HEK293 (cell line): ENCODE measurements around the gene DDX47.

Experiments used
- CTCF ChIA-PET: fragments of 350-600 bp; formaldehyde crosslinking; extraction: SDS; loops from one replicate; lab custom pipeline; 2021; ENCODE audit warnings: antibody characterized with exemption; lab: Yijun Ruan, JAX
- POLR2A ChIA-PET: fragments of 300-600 bp; formaldehyde crosslinking; extraction: SDS; loops from one replicate; lab custom pipeline; 2020; ENCODE audit warnings: antibody characterized with exemption, inconsistent platforms; lab: Yijun Ruan, JAX
- H3K27ac ChIP-seq: fragments of 200-500 bp; sonication (Bioruptor generic); 2 replicates; pipeline ENCODE4 v1.5.1; 2014; ENCODE audit warnings: low read depth, low read length, control low read depth, inconsistent platforms; ENCODE audit errors: extremely low read depth
- H3K36me3 ChIP-seq, 2 experiments: fragments of 200-500 bp in 1 of 2; sonication (Bioruptor generic) in 1 of 2; 1 replicate in 1 of 2; 2 replicates in 1 of 2; pipeline ENCODE4 v1.5.1; 2014 to 2017; ENCODE audit warnings: inconsistent platforms in 2 of 2, low read length in 2 of 2; ENCODE audit not compliant: control insufficient read depth in 2 of 2, insufficient read depth in 1 of 2
- H3K4me1 ChIP-seq: fragments of 200-500 bp; sonication (Bioruptor generic); 2 replicates; pipeline ENCODE4 v1.5.1; 2014; ENCODE audit warnings: mild to moderate bottlenecking, low read length, inconsistent platforms; ENCODE audit not compliant: control insufficient read depth, insufficient read depth
- H3K4me3 ChIP-seq: 2 replicates; pipeline ENCODE4 v1.5.1; 2011; ENCODE audit warnings: low read depth, mild to moderate bottlenecking, control low read depth, low read length, moderate library complexity
- H3K9me3 ChIP-seq: fragments of 200-500 bp; sonication (Bioruptor generic); 2 replicates; pipeline ENCODE4 v1.5.1; 2014; ENCODE audit warnings: low read depth, low read length, inconsistent platforms; ENCODE audit not compliant: control insufficient read depth, insufficient read depth
- AEBP2 ChIP-seq: fragments of 450-650 bp; formaldehyde crosslinking; IDR thresholded peaks from 2 replicates; pipeline ENCODE4 v1.5.1; 2016; ENCODE audit warnings: missing biosample characterization, missing genetic modification characterization, borderline replicate concordance
- BCL11A ChIP-seq: fragments of 450-650 bp; formaldehyde crosslinking; IDR thresholded peaks from 2 replicates; pipeline ENCODE4 v1.5.1; 2016; ENCODE audit warnings: low read depth, missing biosample characterization, missing genetic modification characterization
- EGR2 ChIP-seq: fragments of 450-650 bp; formaldehyde crosslinking; IDR thresholded peaks from 2 replicates; pipeline ENCODE4 v1.5.1; 2016; ENCODE audit warnings: low read depth, missing biosample characterization, missing genetic modification characterization
- GLIS1 ChIP-seq: fragments of 450-650 bp; formaldehyde crosslinking; IDR thresholded peaks from 2 replicates; pipeline ENCODE4 v1.5.1; 2016; ENCODE audit warnings: missing biosample characterization, missing genetic modification characterization
- HIC1 ChIP-seq: fragments of 450-650 bp; formaldehyde crosslinking; IDR thresholded peaks from 2 replicates; pipeline ENCODE4 v1.5.1; 2016; ENCODE audit warnings: missing biosample characterization, missing genetic modification characterization
- KLF17 ChIP-seq: fragments of 450-650 bp; formaldehyde crosslinking; IDR thresholded peaks from 2 replicates; pipeline ENCODE4 v1.5.1; 2016; ENCODE audit warnings: missing biosample characterization, missing genetic modification characterization
- PRDM2 ChIP-seq: fragments of 450-650 bp; formaldehyde crosslinking; IDR thresholded peaks from 2 replicates; pipeline ENCODE4 v1.5.1; 2016; ENCODE audit warnings: missing biosample characterization, missing genetic modification characterization, borderline replicate concordance
- PRDM4 ChIP-seq: fragments of 450-650 bp; formaldehyde crosslinking; IDR thresholded peaks from 2 replicates; pipeline ENCODE4 v1.5.1; 2017; ENCODE audit warnings: missing biosample characterization, missing genetic modification characterization
- SP2 ChIP-seq: fragments of 450-650 bp; formaldehyde crosslinking; IDR thresholded peaks from 2 replicates; pipeline ENCODE4 v1.5.1; 2016; ENCODE audit warnings: missing biosample characterization, missing genetic modification characterization
- WT1 ChIP-seq: fragments of 450-650 bp; formaldehyde crosslinking; IDR thresholded peaks from 2 replicates; pipeline ENCODE4 v1.5.1; 2016; ENCODE audit warnings: missing biosample characterization, missing genetic modification characterization
- ZBTB48 ChIP-seq: fragments of 450-650 bp; formaldehyde crosslinking; IDR thresholded peaks from 2 replicates; pipeline ENCODE4 v1.5.1; 2016; ENCODE audit warnings: missing biosample characterization, missing genetic modification characterization
- ZNF112 ChIP-seq: fragments of 450-650 bp; formaldehyde crosslinking; IDR thresholded peaks from 2 replicates; pipeline ENCODE4 v1.5.0; 2017; ENCODE audit warnings: missing biosample characterization, missing genetic modification characterization
- ZNF214 ChIP-seq: fragments of 450-650 bp; formaldehyde crosslinking; IDR thresholded peaks from 2 replicates; pipeline ENCODE4 v1.5.1; 2017; ENCODE audit warnings: missing biosample characterization, mild to moderate bottlenecking, missing genetic modification characterization, borderline replicate concordance
- ZNF24 ChIP-seq: fragments of 450-650 bp; formaldehyde crosslinking; IDR thresholded peaks from 2 replicates; pipeline ENCODE4 v1.5.1; 2016; ENCODE audit warnings: missing biosample characterization, missing genetic modification characterization
- ZNF629 ChIP-seq: fragments of 450-650 bp; formaldehyde crosslinking; IDR thresholded peaks from 2 replicates; pipeline ENCODE4 v1.5.1; 2017; ENCODE audit warnings: missing biosample characterization, missing genetic modification characterization
- ZNF660 ChIP-seq: fragments of 450-650 bp; IDR thresholded peaks from 2 replicates; pipeline ENCODE4 v1.5.1; 2018; ENCODE audit warnings: missing biosample characterization, mild to moderate bottlenecking, missing genetic modification characterization
- ZNF692 ChIP-seq: fragments of 450-650 bp; formaldehyde crosslinking; IDR thresholded peaks from 2 replicates; pipeline ENCODE4 v1.5.1; 2016; ENCODE audit warnings: missing biosample characterization, missing genetic modification characterization
- ZNF76 ChIP-seq: fragments of 450-650 bp; formaldehyde crosslinking; IDR thresholded peaks from 2 replicates; pipeline ENCODE4; 2016; ENCODE audit warnings: low read depth, missing biosample characterization, missing genetic modification characterization, borderline replicate concordance

DDX47 gene

GRCh38 chr12:12868477-12869235 lies 55.5 kb downstream of the DDX47 start:
- Histone ChIP-seq H3K4me3 (no peak overlapping the region), H3K4me1 (peaks cover 15% of the 10 kb centered on the region), H3K27ac (no peak overlapping the region), H3K36me3 (no peaks in the 10 kb centered on the region), H3K9me3 (no peaks in the 10 kb centered on the region)
- ChIA-PET POLR2A (interaction anchor here (1.1 kb wide), 1 partner anchor 22 kb away, joined by 3 read pairs; the partner anchor contains the start of gene GPRC5A), CTCF (interaction anchor here (0.6 to 1.4 kb wide), 3 partner anchors 26 to 131 kb away, joined by 3 to 5 read pairs (median 4); no protein-coding TSS in a partner anchor)
- TF ChIP-seq ZNF24 (peak; percentile 82; the same call in 1 of the 2 replicates), ZNF660 (tag by site-specific recombination) (no peak), PRDM4 (tag by site-specific recombination) (no peak), PRDM2 (tag by site-specific recombination) (no peak), SP2 (tag by site-specific recombination) (no peak)

GRCh38 chr12:12870465-12870864 lies 57.3 kb downstream of the DDX47 start:
- Histone ChIP-seq H3K4me3 (no peak overlapping the region), H3K9me3 (no peaks in the 10 kb centered on the region), H3K36me3 (no peaks in the 10 kb centered on the region), H3K27ac (no peak overlapping the region), H3K4me1 (peaks cover 15% of the 10 kb centered on the region)
- POLR2A ChIA-PET, result no interaction called here
- CTCF ChIA-PET, result no interaction called here
- TF ChIP-seq ZNF214 (tag by site-specific recombination) (no peak), ZNF112 (tag by site-specific recombination) (no peak), ZNF629 (tag by site-specific recombination) (peak; percentile 59; the same call in 1 of the 2 replicates), GLIS1 (tag by site-specific recombination) (no peak), AEBP2 (tag by site-specific recombination) (no peak), KLF17 (tag by site-specific recombination) (peak; percentile 51; the same call in 1 of the 2 replicates), WT1 (peak; percentile 40; the same call in 1 of the 2 replicates), ZBTB48 (tag by site-specific recombination) (no peak), ZNF76 (tag by site-specific recombination) (no peak), ZNF692 (tag by site-specific recombination) (no peak), EGR2 (tag by site-specific recombination) (no peak), HIC1 (tag by site-specific recombination) (0 out of 2 replicates have a peak, but pooled peaks have one; percentile 44), BCL11A (tag by site-specific recombination) (no peak)
